HTR-8/SVneo (cell line): ENCODE data around the gene GH1.
"Not testable (repeated sequence)": the region's sequence is repeated elsewhere in the genome, so short reads cannot be mapped to it uniquely, and the experiment has no call there.

Source experiments
- DNase-seq: peaks from one replicate; pipeline ENCODE4 v3.0.0; 2011; ENCODE audit warnings: low spot score, mixed read lengths; ENCODE audit not compliant: insufficient read length
- FAIRE-seq: peaks from 2 replicates; lab custom pipeline; 2011; peaks lifted over from hg19 to GRCh38; lab: Jason Lieb, UNC

GH1 gene

DNA sequence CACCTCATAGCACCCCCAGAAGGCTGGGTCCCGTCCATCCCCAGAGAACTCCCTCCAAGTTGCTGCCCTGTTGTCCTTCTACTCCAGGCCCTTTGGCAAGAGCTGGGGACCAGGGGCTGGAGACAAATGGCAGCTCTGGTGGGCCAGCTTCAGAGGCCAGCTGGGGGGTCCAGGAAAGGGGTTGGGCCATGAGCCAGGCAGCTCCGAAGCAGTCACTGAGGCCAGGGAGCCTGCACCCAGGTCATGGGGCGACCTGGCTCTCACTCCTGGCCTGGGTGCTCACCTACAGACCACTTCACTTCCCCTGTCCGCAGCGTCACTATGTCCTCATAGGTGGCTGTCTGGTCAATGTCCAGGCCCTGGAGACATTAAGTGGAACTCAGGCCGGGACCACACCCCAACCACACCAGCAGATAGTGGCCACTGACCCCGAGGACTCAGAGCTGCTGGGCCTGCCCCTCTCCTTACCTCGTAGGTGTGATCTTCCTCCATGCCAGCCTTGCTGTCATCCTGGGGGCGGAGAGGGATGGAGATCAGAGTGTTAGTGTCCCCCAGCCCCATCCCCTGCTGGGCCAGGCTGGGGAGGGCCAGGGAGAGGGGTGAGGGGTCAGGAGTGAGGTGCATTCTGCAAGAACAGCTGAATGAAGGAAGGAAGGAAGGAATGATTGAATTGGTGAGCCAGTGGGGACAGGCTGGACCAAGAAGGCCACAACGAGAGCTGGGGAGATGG lies 10.5 kb upstream of the GH1 start:
- no peak for DNase-seq

GRCh38 chr17:63928172-63928666 lies 9.6 kb upstream of the GH1 start:
- DNase-seq, result no peak

More for the DNA sequence above, 10.5 kb upstream of the GH1 start:
- no peak for FAIRE-seq

GRCh38 chr17:63927464-63928171 lies 9.0 kb upstream of the GH1 start:
- no peak for DNase-seq
- FAIRE-seq, result no peak

More at GRCh38 chr17:63928172-63928666, 9.6 kb upstream of the GH1 start:
- FAIRE-seq, result no peak

DNA sequence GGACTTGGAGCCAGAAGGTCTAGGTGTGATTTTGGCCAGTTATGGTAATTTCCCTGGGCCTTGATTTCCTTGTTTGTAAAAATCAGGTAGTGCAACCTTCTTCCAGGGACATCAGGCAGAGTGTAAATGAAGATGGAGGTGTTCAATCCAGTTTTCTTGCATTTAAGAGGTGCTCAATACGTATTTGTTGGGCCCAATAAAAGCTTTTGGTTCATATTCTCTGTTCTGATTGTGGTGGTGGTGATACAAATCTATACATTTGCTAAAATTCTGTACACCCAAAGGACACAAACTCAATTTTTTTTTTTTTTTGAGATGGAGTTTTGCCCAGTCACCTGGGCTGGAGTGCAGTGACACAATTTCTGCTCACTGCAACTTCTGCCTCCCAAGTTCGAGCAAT lies 7.5 kb upstream of the GH1 start:
- FAIRE-seq (no peak), DNase-seq (no peak)

- FAIRE-seq (no peak), DNase-seq (no peak)
Observed at GRCh38 chr17:63925615-63926014, 7.0 kb upstream of the GH1 start.

DNA sequence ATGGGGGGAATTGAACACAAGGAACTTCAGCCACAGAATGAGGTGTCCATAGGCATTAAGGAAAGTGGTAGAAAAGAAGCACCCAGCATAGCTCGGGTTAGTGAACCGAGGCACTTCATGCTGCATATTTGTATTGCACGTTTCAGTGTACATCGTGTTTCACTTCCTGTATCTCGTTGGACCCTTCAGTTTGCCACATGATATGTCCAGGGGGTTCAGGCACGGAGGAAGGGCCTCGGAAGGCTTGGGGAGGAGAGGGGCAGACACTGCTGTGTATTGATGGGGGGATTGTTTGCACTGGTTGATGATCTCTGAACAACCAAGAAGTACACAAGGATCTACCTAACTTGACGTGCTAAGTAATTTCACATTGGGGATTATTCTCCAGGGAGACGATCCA lies 3.8 kb upstream of the GH1 start:
- FAIRE-seq, DNase-seq: not testable (repeated sequence)

- not testable (repeated sequence) for FAIRE-seq, DNase-seq
Observed at GRCh38 chr17:63920779-63921178, 2.1 kb upstream of the GH1 start.

DNA sequence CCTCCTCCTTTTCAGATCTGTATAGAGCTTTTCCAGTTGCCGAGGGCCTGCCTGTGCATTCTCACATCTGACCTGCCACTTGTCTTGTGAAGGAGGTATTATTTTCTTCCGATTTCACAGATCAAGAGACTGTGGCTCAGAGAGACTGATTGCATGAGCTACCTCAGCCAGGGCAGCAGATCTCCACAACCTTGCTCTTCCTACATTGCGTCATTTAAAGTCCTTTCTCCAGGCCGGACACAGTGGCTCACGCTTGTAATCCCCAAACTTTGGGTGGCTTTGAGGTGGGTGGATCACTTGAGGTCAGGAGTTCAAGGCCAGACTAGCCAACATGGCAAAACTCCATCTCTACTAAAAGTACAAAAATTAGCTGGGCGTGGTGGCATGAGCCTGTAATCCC lies 1.4 kb upstream of the GH1 start:
- not testable (repeated sequence) for FAIRE-seq, DNase-seq

DNA sequence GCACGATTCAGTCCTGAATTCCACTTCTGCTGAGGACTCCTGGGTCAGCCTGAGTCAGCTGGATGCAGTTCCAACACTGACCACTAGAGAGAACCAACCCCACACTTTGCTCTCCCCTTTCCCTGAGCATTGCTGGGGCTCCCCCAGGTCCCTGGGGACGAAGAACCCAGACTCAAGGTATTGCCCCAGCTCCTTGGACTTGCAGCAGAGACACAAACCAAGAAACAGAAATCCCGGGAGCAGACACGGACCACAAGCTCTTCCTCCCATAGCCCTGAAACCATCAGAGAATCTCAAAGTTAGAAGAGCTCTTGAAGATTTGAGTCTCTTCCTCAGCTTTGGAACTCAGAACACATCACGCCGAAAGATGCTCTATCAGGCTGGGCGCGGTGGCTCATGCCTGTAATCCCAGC lies 678 bp upstream of the GH1 start:
- DNase-seq, result peak; percentile 88
- peak; percentile 66 for FAIRE-seq

DNA sequence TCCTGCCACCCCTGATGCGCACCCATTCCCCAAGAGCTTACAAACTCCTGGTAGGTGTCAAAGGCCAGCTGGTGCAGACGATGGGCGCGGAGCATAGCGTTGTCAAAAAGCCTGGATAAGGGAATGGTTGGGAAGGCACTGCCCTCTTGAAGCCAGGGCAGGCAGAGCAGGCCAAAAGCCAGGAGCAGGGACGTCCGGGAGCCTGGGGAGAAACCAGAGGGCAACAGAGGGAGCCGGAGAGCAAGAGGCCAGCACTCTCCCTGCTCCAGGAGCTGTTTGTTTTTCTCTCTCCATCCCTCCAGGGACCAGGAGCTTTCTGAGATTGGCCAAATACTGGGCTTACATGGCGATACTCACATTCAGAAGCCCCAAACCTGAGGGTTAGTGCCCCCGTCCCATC lies 334 bp downstream of the GH1 start:
- no peak for FAIRE-seq
- no peak for DNase-seq

DNA sequence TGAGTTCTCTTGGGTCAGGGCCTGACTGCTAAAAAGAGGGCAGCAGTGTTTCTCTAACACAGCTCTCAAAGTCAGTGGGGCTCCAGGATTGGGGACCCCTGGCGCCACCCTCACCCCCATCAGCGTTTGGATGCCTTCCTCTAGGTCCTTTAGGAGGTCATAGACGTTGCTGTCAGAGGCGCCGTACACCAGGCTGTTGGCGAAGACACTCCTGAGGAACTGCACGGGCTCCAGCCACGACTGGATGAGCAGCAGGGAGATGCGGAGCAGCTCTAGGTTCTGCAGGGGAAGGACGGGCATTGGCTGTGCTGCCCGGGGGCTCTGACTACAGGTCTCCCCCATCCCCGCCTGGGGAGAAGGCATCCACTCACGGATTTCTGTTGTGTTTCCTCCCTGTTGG lies 993 bp downstream of the GH1 start:
- DNase-seq, result no peak

GRCh38 chr17:63917206-63917605 lies 1.4 kb downstream of the GH1 start:
- not testable (repeated sequence) for DNase-seq, FAIRE-seq

More for the DNA sequence above, 993 bp downstream of the GH1 start:
- FAIRE-seq, result no peak

DNA sequence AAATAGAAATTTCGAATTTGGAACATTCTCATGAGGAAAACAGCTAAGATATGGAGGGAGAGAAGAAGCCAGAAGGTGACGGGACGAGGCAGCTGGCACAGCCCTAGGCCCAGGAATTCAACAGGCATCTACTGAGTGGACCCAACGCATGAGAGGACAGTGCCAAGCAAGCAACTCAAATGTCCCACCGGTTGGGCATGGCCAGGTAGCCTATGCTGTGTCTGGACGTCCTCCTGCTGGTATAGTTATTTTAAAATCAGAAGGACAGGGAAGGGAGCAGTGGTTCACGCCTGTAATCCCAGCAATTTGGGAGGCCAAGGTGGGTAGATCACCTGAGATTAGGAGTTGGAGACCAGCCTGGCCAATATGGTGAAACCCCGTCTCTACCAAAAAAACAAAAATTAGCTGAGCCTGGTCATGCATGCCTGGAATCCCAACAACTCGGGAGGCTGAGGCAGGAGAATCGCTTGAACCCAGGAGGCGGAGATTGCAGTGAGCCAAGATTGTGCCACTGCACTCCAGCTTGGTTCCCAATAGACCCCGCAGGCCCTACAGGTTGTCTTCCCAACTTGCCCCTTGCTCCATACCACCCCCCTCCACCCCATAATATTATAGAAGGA lies 2.0 kb downstream of the GH1 start:
- DNase-seq (no peak), FAIRE-seq (no peak)

- DNase-seq, FAIRE-seq: not testable (repeated sequence)
Observed at GRCh38 chr17:63915753-63916152, 2.9 kb downstream of the GH1 start.

- DNase-seq, result no peak
- no peak for FAIRE-seq
Observed at GRCh38 chr17:63914471-63914870, 4.2 kb downstream of the GH1 start.

DNA sequence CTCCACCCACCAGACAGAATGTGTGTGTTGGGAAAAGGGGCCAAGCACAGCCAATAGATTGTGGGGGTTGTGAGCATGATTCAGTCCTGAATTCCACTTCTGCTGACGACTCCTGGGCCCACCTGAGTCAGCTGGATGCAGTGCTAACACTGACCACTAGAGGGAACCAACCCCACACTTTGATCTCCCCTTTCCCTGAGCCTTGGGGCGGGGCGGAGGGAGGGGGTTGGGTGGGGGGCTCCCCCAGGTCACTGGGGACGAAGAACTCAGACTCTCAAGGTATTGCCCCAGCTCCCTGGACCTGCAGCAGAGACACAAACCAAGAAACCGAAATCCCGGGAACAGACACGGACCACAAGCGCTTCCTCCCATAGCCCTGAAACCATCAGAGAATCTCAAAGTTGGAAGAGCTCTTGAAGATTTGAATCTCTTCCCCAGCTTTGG lies 7.0 kb downstream of the GH1 start:
- no peak for FAIRE-seq
- DNase-seq, result peak; percentile 73

GRCh38 chr17:63911041-63911635 lies 7.5 kb downstream of the GH1 start, which contains the start of gene CSHL1:
TSS of gene CSHL1 (minus strand) at chr17:63911258. CDS start at chr17:63911196, 62 bp downstream.
- no peak for FAIRE-seq
- no peak for DNase-seq

GRCh38 chr17:63910096-63910495 lies 8.5 kb downstream of the GH1 start:
- no peak for DNase-seq
- no peak for FAIRE-seq

DNA sequence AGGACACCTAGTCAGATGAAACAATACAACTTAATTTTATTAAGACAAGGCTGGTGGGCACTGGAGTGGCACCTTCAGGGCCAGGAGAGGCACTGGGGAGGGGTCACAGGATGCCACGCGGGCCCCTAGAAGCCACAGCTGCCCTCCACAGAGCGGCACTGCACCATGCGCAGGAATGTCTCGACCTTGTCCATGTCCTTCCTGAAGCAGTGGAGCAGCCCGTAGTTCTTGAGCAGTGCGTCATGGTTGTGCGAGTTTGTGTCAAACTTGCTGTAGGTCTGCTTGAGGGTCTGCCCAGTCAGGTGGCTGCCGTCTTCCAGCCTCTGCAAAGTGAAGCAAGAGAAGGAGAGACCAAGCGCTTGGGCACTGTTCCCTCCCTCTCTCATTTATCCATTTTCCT lies 9.1 kb downstream of the GH1 start:
- DNase-seq, FAIRE-seq: not testable (repeated sequence)

GRCh38 chr17:63907161-63907778 lies 11.4 kb downstream of the GH1 start:
- FAIRE-seq, DNase-seq: not testable (repeated sequence)
